Ovary (tissue), 10 donors: ENCODE results near the gene ZNF383. TPM values are rescaled to one million over a fixed set of nuclear protein-coding genes. Genes with fewer than 3 reads are reported as not detected.
"Not testable (repeated sequence)": the region's sequence is repeated elsewhere in the genome, so short reads cannot be mapped to it uniquely, and the experiment has no call there.

ENCODE experiments used
- DNase-seq, 5 donors: peaks; one replicate each; pipeline ENCODE4 v3.0.0-alpha.2; 2019 to 2020
- H3K27ac ChIP-seq, 2 donors: fragments of 200-600 bp; one replicate each; pipeline versions ENCODE4 v1.5.1 to v1.8.0; 2019 to 2022
- H3K27me3 ChIP-seq: fragments of 200-600 bp; one replicate; pipeline ENCODE4 v1.8.0; 2022
- H3K36me3 ChIP-seq: fragments of 200-600 bp; sonication (generic); one replicate; pipeline ENCODE4 v1.5.1; 2019
- H3K4me1 ChIP-seq: one replicate; pipeline ENCODE4 v1.8.1; 2013; ENCODE audit warnings: mild to moderate bottlenecking, moderate library complexity; ENCODE audit not compliant: insufficient read depth
- H3K4me3 ChIP-seq: fragments of 200-600 bp; sonication (generic); one replicate; pipeline ENCODE4 v1.5.1; 2017
- H3K9me3 ChIP-seq, 2 donors: fragments of 200-600 bp in 1 of 2; sonication (generic) in 1 of 2; one replicate each; pipeline versions ENCODE4 v1.5.1 to v1.8.1; 2013 to 2019; ENCODE audit warnings: mild to moderate bottlenecking in 1 of 2, moderate library complexity in 1 of 2
- CTCF ChIP-seq, 3 donors: fragments of 450-650 bp in 2 of 3; fragments of 200-600 bp in 1 of 3; IDR thresholded peaks; one replicate each; pipeline versions ENCODE4 v1.5.1 to v1.8.0; 2016 to 2022; ENCODE audit warnings: antibody characterized with exemption in 3 of 3, mild to moderate bottlenecking in 1 of 3
- EP300 ChIP-seq: sonication (generic); formaldehyde crosslinking; IDR thresholded peaks from one replicate; pipeline ENCODE4 v1.6.1; 2017; ENCODE audit warnings: antibody characterized with exemption
- POLR2A ChIP-seq: fragments of 450-650 bp; IDR thresholded peaks from one replicate; pipeline ENCODE4 v1.6.1; 2017; ENCODE audit warnings: antibody characterized with exemption, mild to moderate bottlenecking, moderate library complexity
- WGBS, 3 donors: extraction: QIAGEN DNeasy Blood & Tissue Kit in 1 of 3; methylation state at CpG; one replicate each; pipeline versions ENCODE4 v1.1.5 to v1.1.7; 2013 to 2017; 5-methylcytosine and 5-hydroxymethylcytosine counted together
- intact Hi-C, 4 donors: fragments of 100-400 bp; cut with DNase I; formaldehyde crosslinking; loops; one replicate each; pipeline versions ENCODE4 v1.11.0 to v1.15.1; 2022 to 2023
- long read RNA-seq, 3 donors: library from polyadenylated mRNA in 2 of 3; unstranded in 2 of 3; transcript quantifications; one replicate each; pipeline ENCODE4 v2.0.0 and lab custom pipeline, GENCODE V29; 2021 to 2026
- polyA plus RNA-seq, 2 donors: library from polyadenylated mRNA; stranded (reverse); fragments of 200-250 nt in 1 of 2; fragments of 350-450 nt in 1 of 2; fragmentation: Illumina TruSeq in 1 of 2; extraction: RNeasy Lipid Tissue Mini Kit (QIAGEN cat#74804) in 1 of 2; gene quantifications; one replicate each; pipeline ENCODE4 v1.2.3, GENCODE V29; 2013 to 2014
- total RNA-seq, 7 donors: library from RNA; depleted of rRNA in 2 of 7; stranded (reverse); fragments of >200 nt in 2 of 7; fragmentation: NEBNext Ultra II Directional in 3 of 7; extraction: Animal tissue kit (Norgen Biotek cat#: 25700) in 3 of 7; gene quantifications; one replicate each; pipeline versions ENCODE4 v1.1.0 to v1.2.4, GENCODE V29; 2016 to 2023
- donor health status: DM: no; HTN: no; CAD: no; lungs with moderate emphysema.
- donor health status: DM: no; HTN: no; CAD: no.
- donor health status: Bipolar disorder and iron deficiency.
- donor health status: DM: yes; HTN: yes; CAD: no.
- donor health status: DM: no; HTN: no; CAD: no.
- donor health status: DM: yes; HTN: yes; CAD: no.

ZNF383 gene
- total RNA-seq = 10 to 100 TPM in 5 of 7 donors, 1 to 10 TPM in 2; 7.2 to 18.2 (median 12.7) TPM
- polyA plus RNA-seq = 10 to 100 TPM in 1 of 2 donors, 1 to 10 TPM in 1; 7.1 to 11.4 TPM
- long read RNA-seq, donor 1, partial matches to known transcripts = 1 of 6 reads
- long read RNA-seq, donor 1, other reads (novel, unspliced or antisense) = 5 of 6 reads
- long read RNA-seq, donor 2, partial matches to known transcripts = 0 of 1 reads
- long read RNA-seq, donor 2, other reads (novel, unspliced or antisense) = 0 of 1 reads
- long read RNA-seq, donor 3, partial matches to known transcripts = 0 of 4 reads
- long read RNA-seq, donor 3, other reads (novel, unspliced or antisense) = 4 of 4 reads

- 0 to 1% (median 0%) methylated on average over 44 of the region's 44 CpGs for WGBS, 3 donors
- Histone ChIP-seq H3K9me3 (peaks cover 0 to 3% of the 10 kb centered on the region in 2 donors), H3K27me3 (no peaks in the 10 kb centered on the region), H3K27ac (peak within 1 kb of the TSS; percentile 50 to 73), H3K36me3 (no peaks in the 10 kb centered on the region), H3K4me1 (peaks cover 6% of the 10 kb centered on the region), H3K4me3 (peak within 1 kb of the TSS; percentile 87)
- DNase-seq = peak; percentile 76 to 89 (median 81)
- peak; percentile 28 for TF ChIP-seq POLR2A
- TF ChIP-seq CTCF (IDR thresholded peaks at IDR 0.05) = no peak
- no peak for TF ChIP-seq EP300
- intact Hi-C loops = no loop called here
These were observed at the start of gene ZNF383 for GRCh38 chr19:37217775-37218591. ZNF383 (plus strand) TSS chr19:37218214; CDS start chr19:37230454, 12,240 bp downstream.

- no peaks in the 10 kb centered on the region for H3K27me3 ChIP-seq
- H3K4me3 ChIP-seq = peak within 1 kb of the TSS; percentile 72
- peak within 1 kb of the TSS; percentile 14 to 31 for H3K27ac ChIP-seq
- 4 to 5% (median 4%) methylated on average over 30 of the region's 30 CpGs for WGBS, 3 donors
- DNase-seq = peak; percentile 87 to 93 (median 90)
- TF ChIP-seq EP300 = no peak
- no peaks in the 10 kb centered on the region for H3K4me1 ChIP-seq
- intact Hi-C loops = no loop called here
- peaks cover 0 to 10% of the 10 kb centered on the region in 2 donors for H3K9me3 ChIP-seq
- no peaks in the 10 kb centered on the region for H3K36me3 ChIP-seq
These were observed 45.3 kb upstream of the ZNF383 start, which contains the start of gene ZNF585A for GRCh38 chr19:37172368-37173366. ZNF585A (minus strand) TSS chr19:37172695; CDS start chr19:37169910, 2,785 bp downstream.

- peaks cover 6 to 54% of the 10 kb centered on the region in 2 donors for H3K9me3 ChIP-seq
- H3K36me3 ChIP-seq, H3K4me1 ChIP-seq, DNase-seq, H3K27me3 ChIP-seq, H3K4me3 ChIP-seq, intact Hi-C loops, H3K27ac ChIP-seq: not testable (repeated sequence)
- WGBS, 3 donors = 94 to 97% (median 96%) methylated on average over 4 of the region's 4 CpGs
These were observed 31.9 kb upstream of the ZNF383 start for GRCh38 chr19:37186071-37186470.

GRCh38 chr19:37195248-37195647 lies 22.8 kb upstream of the ZNF383 start:
- H3K27ac ChIP-seq, DNase-seq, H3K36me3 ChIP-seq, intact Hi-C loops, H3K27me3 ChIP-seq, H3K4me1 ChIP-seq, H3K4me3 ChIP-seq: not testable (repeated sequence)
- WGBS, 3 donors = 95 to 99% (median 96%) methylated on average over 4 of the region's 4 CpGs
- peaks cover 0 to 37% of the 10 kb centered on the region in 2 donors for H3K9me3 ChIP-seq

- DNase-seq, H3K27me3 ChIP-seq, H3K27ac ChIP-seq, H3K36me3 ChIP-seq, H3K4me1 ChIP-seq, intact Hi-C loops, H3K4me3 ChIP-seq: not testable (repeated sequence)
- 94 to 98% (median 97%) methylated on average over 5 of the region's 5 CpGs for WGBS, 3 donors
- H3K9me3 ChIP-seq = peaks cover 0 to 36% of the 10 kb centered on the region in 2 donors
These were observed 20.9 kb upstream of the ZNF383 start for GRCh38 chr19:37197115-37197514.

GRCh38 chr19:37197768-37198167 lies 20.2 kb upstream of the ZNF383 start:
- no peaks in the 10 kb centered on the region for H3K36me3 ChIP-seq
- H3K27me3 ChIP-seq = no peaks in the 10 kb centered on the region
- WGBS, 3 donors = 86 to 90% (median 88%) methylated on average over 2 of the region's 2 CpGs
- TF ChIP-seq EP300 (no peak), CTCF (IDR thresholded peaks at IDR 0.05) (no peak), POLR2A (no peak)
- H3K4me1 ChIP-seq = no peaks in the 10 kb centered on the region
- H3K4me3 ChIP-seq = no peak overlapping the region
- H3K27ac ChIP-seq = no peak overlapping the region
- H3K9me3 ChIP-seq = peaks cover 0 to 31% of the 10 kb centered on the region in 2 donors
- intact Hi-C loops = no loop called here
- no peak for DNase-seq
